Mesothelial cell of epicardium (in vitro differentiated cells): ENCODE results near the gene ZDHHC18. TPM values are rescaled to one million over a fixed set of nuclear protein-coding genes. Genes with fewer than 3 reads are reported as not detected.
"Not testable (repeated sequence)": the region's sequence is repeated elsewhere in the genome, so short reads cannot be mapped to it uniquely, and the experiment has no call there.

Experiments used
- DNase-seq, 2 experiments: peaks; one replicate each; pipeline ENCODE4 v3.0.0; 2021; ENCODE audit warnings: low spot score in 2 of 2; ENCODE audit not compliant: unreplicated experiment in 2 of 2
- H3K27ac Mint-ChIP-seq: 2 replicates; pipeline ENCODE4 v1.8.0; 2021; ENCODE audit warnings: mixed read lengths
- H3K27me3 Mint-ChIP-seq: 2 replicates; pipeline ENCODE4 v1.8.0; 2021; ENCODE audit warnings: low read depth, mixed read lengths
- H3K36me3 Mint-ChIP-seq: 2 replicates; pipeline ENCODE4 v1.8.0; 2021; ENCODE audit warnings: mixed read lengths
- H3K4me1 Mint-ChIP-seq: 2 replicates; pipeline ENCODE4 v1.8.0; 2021; ENCODE audit warnings: mixed read lengths
- H3K4me3 Mint-ChIP-seq: 2 replicates; pipeline ENCODE4 v1.8.0; 2021; ENCODE audit warnings: mild to moderate bottlenecking, moderate library complexity, mixed read lengths
- H3K9me3 Mint-ChIP-seq: 2 replicates; pipeline ENCODE4 v1.8.0; 2021; ENCODE audit warnings: mixed read lengths
- total RNA-seq: library from RNA; stranded (reverse); gene quantifications from 3 replicates; pipeline ENCODE4 v1.2.1, GENCODE V29; 2021
- TF ChIP-seq, protein P1 (sequence below): fragments of 200-600 bp; sonication (generic); IDR thresholded peaks from one replicate; pipeline ENCODE4 v1.5.0; 2021; ENCODE audit warnings: antibody characterized with exemption; ENCODE audit not compliant: unreplicated experiment

Gene ZDHHC18
- total RNA-seq, 1 donor from 2014 or later = 28.8 TPM

DNA sequence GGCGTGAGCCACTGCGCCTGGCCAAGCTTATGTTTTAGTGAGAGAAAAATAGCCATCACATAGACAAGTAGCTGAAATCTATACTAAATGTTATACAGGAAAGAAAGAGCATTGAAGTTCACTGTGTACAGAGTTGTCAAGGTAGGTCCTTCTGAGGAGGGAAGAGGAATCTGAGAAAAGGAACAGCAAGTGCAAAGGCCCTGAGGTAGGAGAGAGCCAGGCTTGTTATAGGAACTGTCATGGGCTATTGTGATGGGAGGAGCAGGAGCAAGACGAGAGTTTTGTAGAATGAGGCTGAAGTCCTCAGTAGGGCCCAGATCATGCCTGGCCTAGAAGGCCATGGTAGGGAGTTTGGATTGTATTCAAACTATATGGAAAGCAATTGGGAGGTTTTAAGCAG is 4.6 kb downstream of the ZDHHC18 start:
- TF ChIP-seq, protein P1, sequence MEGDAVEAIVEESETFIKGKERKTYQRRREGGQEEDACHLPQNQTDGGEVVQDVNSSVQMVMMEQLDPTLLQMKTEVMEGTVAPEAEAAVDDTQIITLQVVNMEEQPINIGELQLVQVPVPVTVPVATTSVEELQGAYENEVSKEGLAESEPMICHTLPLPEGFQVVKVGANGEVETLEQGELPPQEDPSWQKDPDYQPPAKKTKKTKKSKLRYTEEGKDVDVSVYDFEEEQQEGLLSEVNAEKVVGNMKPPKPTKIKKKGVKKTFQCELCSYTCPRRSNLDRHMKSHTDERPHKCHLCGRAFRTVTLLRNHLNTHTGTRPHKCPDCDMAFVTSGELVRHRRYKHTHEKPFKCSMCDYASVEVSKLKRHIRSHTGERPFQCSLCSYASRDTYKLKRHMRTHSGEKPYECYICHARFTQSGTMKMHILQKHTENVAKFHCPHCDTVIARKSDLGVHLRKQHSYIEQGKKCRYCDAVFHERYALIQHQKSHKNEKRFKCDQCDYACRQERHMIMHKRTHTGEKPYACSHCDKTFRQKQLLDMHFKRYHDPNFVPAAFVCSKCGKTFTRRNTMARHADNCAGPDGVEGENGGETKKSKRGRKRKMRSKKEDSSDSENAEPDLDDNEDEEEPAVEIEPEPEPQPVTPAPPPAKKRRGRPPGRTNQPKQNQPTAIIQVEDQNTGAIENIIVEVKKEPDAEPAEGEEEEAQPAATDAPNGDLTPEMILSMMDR = no peak
- Mint-ChIP-seq H3K36me3 (peaks cover 22% of the 10 kb centered on the region), H3K9me3 (no peaks in the 10 kb centered on the region), H3K27me3 (no peaks in the 10 kb centered on the region), H3K4me3 (no peak overlapping the region), H3K4me1 (peaks cover 26% of the 10 kb centered on the region), H3K27ac (no peak overlapping the region)
- DNase-seq = no peak

DNA sequence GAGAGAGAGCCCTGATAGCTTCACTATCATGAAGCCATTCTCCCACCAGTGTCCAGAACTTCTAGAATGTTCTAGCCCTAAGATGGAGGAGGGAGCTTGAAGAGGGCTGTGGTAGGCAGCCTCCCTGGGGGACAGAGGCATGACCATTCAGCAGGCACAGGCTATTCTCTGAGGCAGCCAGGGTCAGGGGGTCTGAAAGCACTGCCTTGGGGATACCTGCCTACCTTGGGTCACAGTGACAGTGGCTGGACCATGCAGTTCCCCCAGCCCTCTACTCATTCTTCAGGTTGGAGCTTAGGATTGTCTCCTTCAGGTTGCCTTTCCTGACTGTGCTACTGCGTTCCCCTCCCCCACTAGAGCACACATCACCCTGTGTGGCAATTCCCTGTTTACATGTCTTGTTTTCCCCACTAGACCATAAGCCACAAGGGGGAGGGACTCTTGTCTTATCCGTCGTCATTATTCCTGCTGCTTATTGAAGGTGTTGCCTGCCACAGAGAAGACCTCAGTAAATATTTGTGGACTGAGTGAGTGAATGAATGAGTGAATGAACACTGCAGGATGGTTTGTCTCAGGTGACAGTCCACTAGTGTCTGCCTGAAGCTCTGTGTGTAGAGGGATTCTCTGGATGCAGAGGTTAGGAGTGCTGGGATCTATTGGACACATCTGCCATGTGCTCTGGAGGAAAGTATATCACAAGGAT is 5.2 kb downstream of the ZDHHC18 start:
- TF ChIP-seq, protein P1 = no peak
- Mint-ChIP-seq H3K4me3 (no peak overlapping the region), H3K27ac (peak overlapping the region; percentile 26)

DNA sequence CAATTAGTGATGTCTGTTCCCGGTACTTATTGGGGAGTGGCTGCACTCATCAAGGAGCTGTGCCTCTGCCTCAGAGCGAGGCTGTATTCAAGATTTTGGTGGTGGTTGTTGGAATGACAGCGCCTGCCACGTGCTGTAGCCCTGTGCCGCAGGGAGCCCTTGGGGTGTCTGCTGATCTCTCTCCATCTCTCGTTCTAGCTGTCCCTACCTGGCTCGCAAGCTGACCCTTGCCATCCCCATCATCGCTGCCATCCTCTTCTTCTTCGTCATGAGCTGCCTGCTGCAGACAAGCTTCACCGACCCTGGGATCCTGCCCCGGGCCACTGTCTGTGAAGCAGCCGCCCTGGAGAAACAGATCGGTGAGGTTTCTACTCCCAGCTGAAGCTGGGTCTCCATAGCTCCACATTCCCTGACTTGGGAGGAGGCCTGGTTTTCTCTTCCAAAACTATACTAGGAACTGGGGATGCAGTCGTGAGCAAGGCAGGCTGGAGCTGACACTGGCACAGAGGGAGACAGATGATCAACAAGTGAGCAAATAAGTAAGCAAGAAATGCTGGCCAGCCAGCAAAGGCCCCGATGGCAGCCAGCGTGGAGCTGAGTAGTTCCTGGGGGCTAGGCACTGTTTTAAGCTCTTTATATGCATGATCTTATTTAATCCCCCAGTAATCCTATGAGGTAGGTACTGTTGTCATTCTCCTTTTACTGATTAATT is 5.9 kb downstream of the ZDHHC18 start:
- TF ChIP-seq, protein P1 = no peak
- Mint-ChIP-seq H3K36me3 (peaks cover 25% of the 10 kb centered on the region), H3K4me1 (peaks cover 21% of the 10 kb centered on the region), H3K27ac (no peak overlapping the region), H3K4me3 (no peak overlapping the region), H3K9me3 (no peaks in the 10 kb centered on the region), H3K27me3 (no peaks in the 10 kb centered on the region)
- no peak for DNase-seq

More for the DNA sequence above, 5.2 kb downstream of the ZDHHC18 start:
- Mint-ChIP-seq H3K9me3 (no peaks in the 10 kb centered on the region), H3K4me1 (peaks cover 23% of the 10 kb centered on the region), H3K36me3 (peaks cover 25% of the 10 kb centered on the region), H3K27me3 (no peaks in the 10 kb centered on the region)
- no peak for DNase-seq

DNA sequence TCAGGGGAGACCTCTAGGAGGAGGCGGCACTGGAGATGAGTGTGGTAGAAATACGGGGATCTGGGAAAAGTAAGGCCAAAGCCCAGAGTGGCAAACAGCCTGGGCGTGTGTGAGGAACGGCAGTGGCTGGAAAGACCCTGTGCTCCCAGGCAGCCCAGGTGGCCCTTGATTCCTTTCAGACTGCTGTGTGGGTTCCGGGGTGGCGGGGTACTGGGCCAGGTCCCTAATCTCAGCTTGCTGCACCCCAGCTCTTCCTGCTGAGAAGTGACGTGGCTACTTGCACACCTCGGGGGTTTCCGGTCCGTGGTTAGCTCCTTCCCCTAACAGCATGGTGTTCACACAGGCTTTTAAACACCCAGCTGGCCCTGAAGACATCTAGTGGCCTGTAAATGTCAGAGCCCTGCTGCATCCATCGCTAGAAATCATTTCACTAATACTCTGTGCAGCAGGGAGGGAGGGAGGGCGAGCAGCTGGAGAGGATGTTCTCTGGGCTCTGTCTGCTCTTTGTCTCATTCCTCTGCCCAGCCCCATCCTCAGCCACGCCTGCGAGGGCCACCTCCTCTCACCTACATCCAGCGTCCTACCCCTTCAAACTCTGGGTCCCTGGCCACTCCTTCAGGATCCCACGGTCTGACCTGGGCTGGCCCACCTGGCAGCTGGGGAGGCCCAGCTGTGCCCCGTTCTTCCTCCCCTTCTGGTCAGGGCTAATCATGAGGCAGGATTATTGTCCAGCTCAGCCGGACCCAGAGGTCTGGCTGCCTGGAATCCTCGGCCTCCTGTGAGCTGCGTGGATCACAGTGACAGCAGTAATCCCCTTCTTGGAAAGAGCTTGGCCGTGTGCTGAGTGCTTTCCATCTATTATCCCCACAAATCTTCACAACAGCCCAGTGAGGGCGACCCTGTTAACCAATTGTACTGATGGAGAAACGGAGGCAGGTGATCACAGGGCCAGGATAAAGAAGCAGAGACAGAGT is 7.2 kb downstream of the ZDHHC18 start:
- DNase-seq = no peak
- Mint-ChIP-seq H3K36me3 (peaks cover 31% of the 10 kb centered on the region), H3K4me1 (peaks cover 9% of the 10 kb centered on the region), H3K9me3 (no peaks in the 10 kb centered on the region), H3K27me3 (no peaks in the 10 kb centered on the region), H3K27ac (no peak overlapping the region), H3K4me3 (no peak overlapping the region)
- TF ChIP-seq, protein P1 = no peak

DNA sequence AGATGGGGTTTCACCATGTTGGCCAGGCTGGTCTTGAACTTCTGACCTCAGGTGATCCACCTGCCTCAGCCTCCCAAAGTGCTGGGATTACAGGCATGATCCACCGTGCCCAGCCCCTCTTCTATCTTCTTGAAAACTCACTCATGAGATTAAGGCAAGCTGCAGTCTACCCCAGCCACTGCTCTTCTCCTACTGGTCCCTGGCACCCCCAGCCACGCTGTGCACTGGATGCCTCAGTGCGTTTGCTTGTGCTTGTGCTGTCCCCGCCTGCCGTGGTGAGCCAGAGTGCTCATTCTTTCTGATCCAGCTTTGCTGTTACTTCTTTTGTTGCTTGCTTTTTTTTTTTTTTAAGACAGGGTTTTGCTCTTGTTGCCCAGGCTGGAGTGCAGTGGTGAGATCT is 11.2 kb downstream of the ZDHHC18 start:
- not testable (repeated sequence) for H3K27ac Mint-ChIP-seq, H3K27me3 Mint-ChIP-seq, H3K4me1 Mint-ChIP-seq, H3K4me3 Mint-ChIP-seq, DNase-seq, H3K9me3 Mint-ChIP-seq
- H3K36me3 Mint-ChIP-seq = peaks cover 36% of the 10 kb centered on the region
